ENCODE data around the gene MOV10.

MOV10 gene

DNA sequence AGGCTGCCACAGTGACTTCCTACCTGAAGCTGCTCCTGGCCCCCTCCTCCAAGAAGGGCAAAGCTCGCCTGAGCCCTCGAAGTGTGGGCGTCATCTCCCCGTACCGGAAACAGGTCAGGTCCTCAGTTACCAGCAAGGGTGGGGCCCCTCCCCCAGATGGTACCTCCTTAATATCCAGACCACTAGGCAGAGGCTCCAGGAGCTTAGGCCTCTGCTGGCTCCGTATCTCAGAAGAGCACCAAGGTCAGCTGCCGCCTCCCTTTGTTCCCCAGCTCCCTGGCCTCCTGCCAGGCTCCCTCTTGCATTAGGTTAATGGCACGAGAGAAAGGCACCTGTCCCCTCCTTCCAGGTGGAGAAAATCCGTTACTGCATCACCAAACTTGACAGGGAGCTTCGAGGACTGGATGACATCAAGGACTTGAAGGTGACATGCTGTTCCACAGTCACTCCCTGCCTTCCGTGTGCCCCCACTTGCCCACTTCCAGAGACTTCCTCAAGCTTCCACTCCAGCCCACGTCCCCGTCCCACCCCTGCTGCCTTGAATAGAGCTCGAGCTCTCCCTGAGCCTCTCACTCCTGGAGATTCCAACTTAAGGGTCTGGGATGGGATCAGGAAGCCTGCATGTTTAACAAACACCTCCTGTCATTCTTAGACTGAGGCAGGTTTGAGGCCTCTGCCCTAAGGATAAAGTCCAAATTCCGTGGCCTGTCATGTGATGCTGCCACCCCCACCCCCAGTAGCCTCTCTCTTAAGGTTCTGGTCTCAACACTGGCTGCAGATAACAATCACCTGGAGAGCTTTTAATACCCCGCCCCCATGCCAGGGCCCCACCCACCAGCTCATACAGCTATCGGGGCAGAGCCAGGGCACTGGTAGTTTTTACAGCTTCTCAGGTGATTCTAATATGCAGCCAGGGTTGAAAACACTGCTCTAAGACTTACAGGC lies 24.2 kb downstream of the MOV10 start:
- no peak for TF ChIP-seq ZFX (IDR thresholded peaks at IDR 0.05; ENCODE audit: borderline replicate concordance)
- TF ChIP-seq CTCF (IDR thresholded peaks at IDR 0.05): no peak
- H3K27ac ChIP-seq: peak overlapping the region; percentile 97

DNA sequence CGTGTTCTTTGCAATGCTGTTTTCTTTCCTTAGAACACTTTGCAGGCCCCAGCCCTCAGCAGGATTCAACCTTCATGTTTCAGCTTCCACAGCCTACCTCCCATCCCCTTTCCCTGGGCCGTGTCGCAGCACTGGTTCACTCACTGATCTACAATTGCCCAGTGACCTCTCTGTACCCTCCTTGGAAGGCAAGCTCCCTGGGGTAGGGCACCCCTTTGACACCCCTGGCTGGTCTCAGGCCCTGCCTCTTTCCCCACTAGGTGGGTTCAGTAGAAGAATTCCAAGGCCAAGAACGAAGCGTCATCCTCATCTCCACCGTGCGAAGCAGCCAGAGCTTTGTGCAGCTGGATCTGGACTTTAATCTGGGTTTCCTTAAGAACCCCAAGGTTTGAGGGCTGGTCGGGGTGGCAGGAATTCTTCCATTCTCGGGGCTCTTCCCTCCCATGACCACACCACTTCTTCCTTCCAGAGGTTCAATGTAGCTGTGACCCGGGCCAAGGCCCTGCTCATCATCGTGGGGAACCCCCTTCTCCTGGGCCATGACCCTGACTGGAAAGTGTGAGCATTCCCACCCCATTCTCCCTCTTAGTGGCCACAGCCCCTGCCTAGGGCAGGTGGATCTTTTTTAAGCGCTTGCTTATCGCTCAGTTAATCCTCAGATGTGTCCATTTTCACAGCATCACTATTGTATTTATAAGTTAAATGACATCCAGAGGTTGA lies 25.1 kb downstream of the MOV10 start:
- peak overlapping the region; percentile 97 for H3K27ac ChIP-seq
- TF ChIP-seq CTCF (IDR thresholded peaks at IDR 0.05) (no peak), ZFX (IDR thresholded peaks at IDR 0.05; ENCODE audit: borderline replicate concordance) (no peak)

GRCh38 chr1:112700290-112701226 lies 26.1 kb downstream of the MOV10 start:
- no peak for TF ChIP-seq ZFX (IDR thresholded peaks at IDR 0.05; ENCODE audit: borderline replicate concordance)
- no peak for TF ChIP-seq CTCF (IDR thresholded peaks at IDR 0.05)
- peak overlapping the region; percentile 97 for H3K27ac ChIP-seq

DNA sequence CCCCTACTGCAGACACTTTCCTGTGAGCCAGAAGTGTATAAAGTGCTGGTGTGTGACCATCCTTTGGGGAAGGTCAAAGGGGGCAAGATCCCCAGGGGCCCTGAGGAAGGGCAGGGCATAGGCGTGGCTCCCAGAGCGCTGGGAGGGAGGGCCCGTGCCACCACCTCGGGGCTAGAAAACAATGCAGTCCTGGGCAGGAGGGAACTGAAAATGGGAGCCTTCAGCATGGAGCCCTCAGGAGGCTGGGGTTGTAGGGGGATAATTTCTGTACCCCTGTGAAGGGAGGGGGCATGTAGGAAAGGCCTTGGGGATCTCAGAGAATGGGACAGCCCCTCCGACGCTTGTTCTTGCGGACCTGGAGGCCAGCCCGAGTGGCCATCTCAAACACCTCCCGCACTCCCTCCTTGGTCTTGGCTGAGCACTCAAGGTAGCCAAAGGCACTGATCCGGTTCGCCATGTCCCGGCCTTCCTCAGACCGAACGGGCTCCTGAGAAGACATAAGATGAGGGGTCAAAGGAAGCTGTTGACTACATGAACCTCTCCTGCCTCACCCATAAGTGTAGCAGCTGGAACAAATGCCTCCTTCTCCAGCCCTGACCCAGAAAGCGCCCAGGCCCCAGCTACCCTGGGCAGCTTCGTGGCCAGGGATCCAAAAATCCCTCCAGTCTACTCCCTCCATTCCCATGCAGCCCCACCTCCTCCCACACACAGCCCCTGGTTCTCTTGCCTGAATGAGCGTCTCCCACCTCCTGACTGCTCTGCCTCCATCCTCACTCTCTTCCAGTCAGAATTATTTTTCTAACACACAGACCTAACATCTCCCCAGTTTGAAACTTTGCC lies 27.0 kb downstream of the MOV10 start:
- TF ChIP-seq ZFX (IDR thresholded peaks at IDR 0.05; ENCODE audit: borderline replicate concordance) (no peak), CTCF (IDR thresholded peaks at IDR 0.05) (no peak)
- peak overlapping the region; percentile 97 for H3K27ac ChIP-seq

GRCh38 chr1:112702067-112702395 lies 27.6 kb downstream of the MOV10 start:
- TF ChIP-seq CTCF (IDR thresholded peaks at IDR 0.05): no peak
- no peak for TF ChIP-seq ZFX (IDR thresholded peaks at IDR 0.05; ENCODE audit: borderline replicate concordance)
- peak overlapping the region; percentile 97 for H3K27ac ChIP-seq

Measured in 22Rv1 (cell line).